Measurements from ENCODE around the gene IFIT1B. TPM values are rescaled to one million over a fixed set of nuclear protein-coding genes. Genes with fewer than 3 reads are reported as not detected.

The IFIT1B gene
- total and polyA plus RNA-seq, 5 donors, result not detected

Other genes with a start within 250 kb of the IFIT1B start
- gene CH25H, start 170.7 kb upstream of the IFIT1B start, total RNA-seq, result under 1 TPM; 0.24 to 0.67 (median 0.50) TPM
- gene CH25H, start 170.7 kb upstream of the IFIT1B start, polyA plus RNA-seq, result 1.8 TPM
- gene LIPA, start 126.3 kb upstream of the IFIT1B start, total RNA-seq, result 10 to 100 TPM; 22.7 to 34.7 (median 26.0) TPM
- gene LIPA, start 126.3 kb upstream of the IFIT1B start, polyA plus RNA-seq, result 14.0 TPM
- 1 to 10 TPM; 3.2 to 8.7 (median 6.6) TPM for gene IFIT2, start 76.0 kb upstream of the IFIT1B start, total RNA-seq
- 4.2 TPM for gene IFIT2, start 76.0 kb upstream of the IFIT1B start, polyA plus RNA-seq
- gene IFIT3, start 50.1 kb upstream of the IFIT1B start, total RNA-seq, result 10 to 100 TPM in 3 of 4 donors, 1 to 10 TPM in 1; 8.1 to 14.9 (median 13.7) TPM
- 10.2 TPM for gene IFIT3, start 50.1 kb upstream of the IFIT1B start, polyA plus RNA-seq
- 10 to 100 TPM; 12.6 to 41.2 (median 29.0) TPM for gene IFIT1, start 14.6 kb downstream of the IFIT1B start, total RNA-seq
- 35.9 TPM for gene IFIT1, start 14.6 kb downstream of the IFIT1B start, polyA plus RNA-seq
- gene IFIT5, start 36.5 kb downstream of the IFIT1B start, total RNA-seq, result 10 to 100 TPM; 12.2 to 16.7 (median 16.3) TPM
- gene IFIT5, start 36.5 kb downstream of the IFIT1B start, polyA plus RNA-seq, result 9.2 TPM
- 1 to 10 TPM; 3.3 to 7.2 (median 5.0) TPM for gene SLC16A12, start 157.5 kb downstream of the IFIT1B start, total RNA-seq
- gene SLC16A12, start 157.5 kb downstream of the IFIT1B start, polyA plus RNA-seq, result 2.7 TPM

Measured in right cardiac atrium (tissue), 5 donors.